HG03521 (cell line): ENCODE results near the gene CARD14.

Experiments
- ATAC-seq: cut with Tn5 transposase; IDR thresholded peaks from one replicate; pipeline ENCODE4 v1.9.1; 2021; ENCODE audit warnings: mild to moderate bottlenecking, moderate library complexity; ENCODE audit not compliant: unreplicated experiment

The CARD14 gene

DNA sequence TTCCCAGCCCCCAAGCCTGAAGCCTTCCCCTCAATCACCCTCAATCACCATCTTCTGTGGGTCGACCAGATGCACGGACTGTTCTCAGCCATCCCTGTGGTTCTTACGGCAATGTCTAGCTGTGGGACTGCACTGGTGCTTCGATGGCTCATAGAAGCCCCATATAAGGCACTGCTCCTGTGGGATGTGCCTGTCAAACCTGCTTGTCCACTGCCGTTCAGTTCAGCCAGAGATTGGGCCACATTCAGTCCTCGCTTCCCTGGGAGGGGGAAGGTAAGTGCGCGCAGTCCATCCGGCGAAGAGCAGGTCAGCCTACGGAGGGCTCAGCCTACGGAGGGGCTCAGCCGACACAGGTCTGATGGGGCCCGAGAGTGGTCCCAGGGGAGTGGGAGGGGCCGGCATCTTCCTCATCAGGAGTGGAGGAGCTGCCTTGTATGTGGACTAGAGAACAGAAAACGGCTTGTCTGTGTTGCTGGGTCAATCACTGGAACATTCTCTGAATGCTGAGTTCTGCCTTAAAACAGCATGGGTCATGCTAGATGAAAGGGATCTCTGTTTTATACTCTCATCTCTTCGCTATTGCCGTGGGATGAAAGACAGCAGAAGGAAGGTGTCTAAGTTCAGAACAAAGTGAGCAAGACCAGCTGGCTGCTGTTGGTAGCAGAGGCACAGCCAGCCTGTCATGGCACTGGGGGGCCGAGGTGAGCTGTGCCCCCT is at the start of gene CARD14:
CARD14 (plus strand) TSS at position 247 of the 717 bp plus-strand sequence. CDS start 11,409 bp downstream, outside the sequence.
- no peak for ATAC-seq

DNA sequence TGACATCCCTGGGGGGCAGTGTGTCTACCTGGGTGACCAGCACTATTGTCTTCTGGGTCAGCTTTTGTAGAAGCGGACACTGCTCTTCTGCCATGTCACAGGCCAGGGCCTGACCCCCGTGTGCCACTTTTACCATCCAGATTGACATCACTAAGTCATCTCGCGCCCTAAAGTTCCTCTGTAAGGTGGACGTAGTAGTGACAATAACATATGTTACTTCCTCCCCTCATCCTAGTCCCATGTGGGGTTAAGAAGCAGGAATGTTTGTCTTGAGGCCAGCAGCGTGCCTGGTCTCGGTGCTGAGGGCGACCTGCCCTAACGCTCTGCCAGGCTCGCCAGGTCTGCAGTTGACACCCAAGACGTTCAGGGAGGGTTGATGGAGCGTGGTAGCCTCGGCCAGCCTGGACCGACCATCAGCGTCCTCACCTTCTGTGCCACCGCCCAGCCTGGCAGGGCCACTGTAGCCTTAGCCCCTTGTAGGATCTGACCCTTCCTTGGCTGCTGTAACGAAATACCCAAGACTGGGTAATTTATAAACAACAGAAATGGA is 47.7 kb upstream of the CARD14 start:
- no peak for ATAC-seq

DNA sequence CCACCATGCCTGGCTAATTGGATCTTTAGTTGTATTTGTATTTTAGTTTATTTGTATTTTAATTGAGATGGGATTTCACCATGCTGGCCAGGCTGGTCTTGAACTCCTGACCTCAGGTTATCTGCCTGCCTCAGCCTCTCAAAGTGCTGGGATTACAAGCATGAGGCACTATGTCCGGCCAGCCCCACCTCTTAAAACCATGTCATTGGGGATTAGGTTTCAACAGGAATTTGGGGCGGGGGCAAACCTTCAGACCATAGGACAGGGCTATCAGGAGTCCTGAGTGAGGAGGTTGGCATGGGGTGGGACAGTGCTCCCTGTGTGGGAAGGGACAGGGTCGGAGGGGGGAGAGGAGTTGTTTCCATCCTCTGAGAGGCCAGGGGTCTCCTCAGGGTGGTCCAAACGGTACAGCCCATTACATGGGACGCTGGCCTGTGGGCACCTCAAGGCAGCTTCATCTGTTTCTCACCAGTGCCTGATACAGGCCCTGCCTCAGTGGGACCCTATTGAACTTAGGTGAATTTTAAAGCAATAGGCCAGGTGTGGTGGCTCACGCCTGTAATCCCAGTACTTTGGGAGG is 46.8 kb upstream of the CARD14 start:
- no peak for ATAC-seq

DNA sequence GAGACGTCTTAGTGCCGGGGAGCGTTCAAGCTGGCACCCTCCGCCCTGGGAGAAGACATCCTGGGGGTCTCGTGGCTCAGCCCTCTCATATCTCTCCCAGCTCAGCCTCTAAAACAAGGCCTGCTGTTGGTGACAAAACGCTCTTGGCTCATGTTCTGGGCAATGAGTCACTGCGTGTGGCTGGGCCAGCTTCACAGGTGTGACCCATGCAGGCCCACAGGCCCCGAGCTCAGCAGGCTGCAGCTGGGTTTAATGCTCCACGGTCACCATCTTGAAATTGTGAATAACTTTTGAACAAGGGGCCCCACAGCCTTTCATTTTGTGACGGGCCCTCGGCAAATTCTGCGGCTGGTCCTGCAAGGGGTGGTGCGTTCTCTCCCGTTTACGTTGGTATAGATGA is 46.0 kb upstream of the CARD14 start:
- no peak for ATAC-seq

DNA sequence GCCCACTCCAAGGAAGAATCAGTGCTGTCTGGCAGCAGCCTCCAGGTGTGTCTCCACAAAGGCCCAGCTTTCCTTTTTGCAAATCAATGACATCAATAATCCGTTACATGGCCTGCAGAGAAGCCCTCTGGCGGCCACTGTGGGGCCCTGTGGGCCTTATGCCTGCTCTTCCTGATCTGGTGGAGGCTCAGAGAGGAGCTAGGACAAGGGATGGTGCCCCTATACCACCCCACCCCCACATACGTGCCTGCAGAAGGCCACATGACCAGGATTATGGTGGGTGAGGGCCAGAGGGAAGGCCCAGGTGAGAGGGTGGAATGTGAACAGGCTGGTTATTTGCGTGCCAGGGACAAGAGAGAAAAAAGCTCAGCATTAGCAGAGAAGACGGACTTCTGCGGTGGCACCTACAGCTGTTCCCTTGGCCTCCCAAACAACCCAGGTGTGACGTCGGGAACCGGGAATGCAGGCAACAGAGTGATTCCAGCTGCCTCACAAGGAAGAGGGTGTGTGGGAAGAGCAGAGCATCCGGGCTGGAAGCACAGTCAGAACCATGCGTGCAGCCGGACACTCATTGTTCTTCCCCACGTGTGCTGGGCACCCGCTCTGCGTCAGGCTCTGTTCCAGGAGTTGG is 45.4 kb upstream of the CARD14 start:
- ATAC-seq, result no peak

DNA sequence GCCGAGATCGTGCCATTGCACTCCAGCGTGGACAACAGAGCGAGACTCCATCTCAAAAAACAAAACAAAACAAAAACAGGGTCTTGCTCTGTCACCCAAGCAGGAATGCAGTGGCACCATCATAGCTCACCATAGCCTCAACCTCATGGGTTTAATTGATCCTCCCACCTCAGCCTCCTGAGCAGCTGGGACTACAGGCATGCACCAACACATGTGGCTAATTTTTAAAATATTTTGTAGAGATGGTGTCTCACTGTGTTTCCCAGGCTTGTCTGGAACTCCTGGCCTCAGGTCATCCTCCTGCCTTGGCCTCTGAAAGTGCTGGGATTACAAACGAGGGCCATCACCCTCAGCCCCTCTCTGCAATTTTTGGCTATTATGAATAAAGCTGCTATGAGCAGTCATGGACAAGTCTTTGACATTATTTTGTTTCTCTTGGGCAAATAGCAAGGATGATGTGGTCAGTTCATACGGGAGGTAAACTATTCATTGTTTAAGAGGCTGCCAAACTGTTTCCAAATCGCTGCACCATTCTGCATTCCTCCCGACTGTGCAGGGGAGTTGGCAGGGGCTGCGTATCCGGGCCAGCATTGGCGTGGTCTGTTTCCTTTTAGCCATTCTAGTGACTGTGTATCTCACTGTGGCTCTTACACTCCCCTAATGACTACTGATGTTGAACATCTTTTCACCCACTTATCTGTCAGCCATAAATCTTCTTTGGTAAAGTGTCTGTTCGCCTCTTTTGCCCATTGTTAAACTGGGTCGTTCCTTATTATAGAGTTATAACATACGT is 44.0 kb upstream of the CARD14 start:
- ATAC-seq, result no peak

DNA sequence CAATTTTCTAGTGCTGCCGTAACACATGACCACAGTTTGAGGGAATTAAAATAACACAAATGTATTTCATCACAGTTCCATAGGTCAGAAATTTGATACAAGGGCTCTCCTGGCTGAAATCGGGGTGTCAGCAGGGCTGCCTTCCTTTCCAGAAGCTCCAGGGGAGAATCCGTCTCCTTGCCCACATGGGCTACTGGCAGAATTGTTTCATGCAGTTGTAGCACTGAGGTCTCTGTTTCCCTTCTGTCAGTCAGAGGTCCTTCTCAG is 43.4 kb upstream of the CARD14 start:
- ATAC-seq, result no peak

DNA sequence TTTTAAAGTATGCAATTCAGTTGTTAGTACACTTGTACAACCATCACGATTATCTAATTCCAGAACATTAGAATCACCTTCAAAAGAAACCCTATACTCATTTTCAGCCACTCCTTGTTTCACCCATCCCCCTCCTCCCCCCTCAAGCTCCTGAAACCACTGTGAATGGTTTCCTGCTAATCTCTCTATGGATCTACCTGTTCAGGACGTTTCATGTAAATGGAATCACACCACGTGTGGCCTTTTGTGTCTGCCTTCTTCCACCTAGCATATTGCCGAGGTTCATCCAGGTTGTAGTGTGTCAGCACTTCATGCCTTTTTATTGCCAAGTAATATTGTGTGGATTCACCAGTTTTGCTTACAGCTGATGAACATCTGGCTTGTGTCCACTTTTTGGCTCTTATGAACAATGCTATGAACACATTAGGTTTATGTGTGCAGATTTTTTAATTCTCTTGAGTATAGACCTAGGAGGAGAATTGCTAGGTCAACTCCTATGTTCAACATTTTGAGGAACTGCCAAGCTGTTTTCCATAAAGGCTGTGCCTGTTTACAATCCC is 40.7 kb upstream of the CARD14 start:
- ATAC-seq, result no peak

DNA sequence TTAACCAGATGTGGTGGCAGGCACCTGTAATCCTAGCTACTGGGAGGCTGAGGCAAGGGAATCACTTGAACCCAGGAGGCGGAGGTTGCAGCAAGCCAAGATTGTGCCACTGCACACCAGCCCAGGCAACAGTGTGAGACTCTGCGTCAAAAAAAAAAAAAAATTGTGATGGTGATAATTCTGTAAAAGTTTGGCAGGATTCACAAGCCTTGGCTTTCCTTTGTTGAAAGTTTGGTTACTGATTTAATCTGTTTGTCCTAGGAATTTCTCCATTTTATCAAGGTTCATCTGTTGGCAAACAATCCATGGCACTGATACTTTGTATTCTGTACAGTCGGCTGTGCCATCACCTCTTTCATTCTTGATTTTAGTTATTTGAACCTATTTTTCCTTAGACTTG is 38.8 kb upstream of the CARD14 start:
- no peak for ATAC-seq

DNA sequence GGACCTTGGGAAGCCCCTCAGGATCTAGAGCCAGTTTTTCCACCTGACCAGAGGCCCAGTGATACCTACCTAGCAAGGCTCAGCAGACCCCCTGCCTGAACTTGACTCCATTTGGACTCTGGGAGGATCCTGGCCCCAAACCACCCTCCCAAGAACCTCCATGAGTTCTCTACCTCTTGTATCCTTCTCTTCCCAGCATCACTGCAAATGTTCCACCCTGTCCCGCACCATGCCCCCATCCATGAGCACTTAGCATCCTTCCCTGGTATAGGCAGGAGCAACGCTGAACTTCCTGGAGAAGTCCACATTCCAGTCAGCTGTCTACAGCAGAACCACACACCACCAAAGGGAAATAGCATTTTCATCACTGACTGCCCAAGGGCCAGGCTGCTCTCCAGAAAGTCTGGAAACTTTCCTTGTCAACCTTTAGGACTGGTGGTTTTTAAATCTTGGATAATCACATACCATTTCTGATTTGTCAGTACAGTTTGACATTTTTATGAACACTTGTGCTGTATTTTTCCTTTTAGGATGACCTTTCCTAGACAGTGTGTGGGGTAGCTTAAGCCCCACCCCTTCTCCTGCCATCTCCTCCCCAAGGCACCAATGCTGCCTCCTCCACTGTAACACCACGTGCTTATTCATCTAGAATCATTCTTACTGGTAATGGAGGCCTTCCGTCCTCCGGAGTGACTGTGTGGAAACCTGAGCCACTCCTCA is 36.8 kb upstream of the CARD14 start:
- ATAC-seq, result no peak

DNA sequence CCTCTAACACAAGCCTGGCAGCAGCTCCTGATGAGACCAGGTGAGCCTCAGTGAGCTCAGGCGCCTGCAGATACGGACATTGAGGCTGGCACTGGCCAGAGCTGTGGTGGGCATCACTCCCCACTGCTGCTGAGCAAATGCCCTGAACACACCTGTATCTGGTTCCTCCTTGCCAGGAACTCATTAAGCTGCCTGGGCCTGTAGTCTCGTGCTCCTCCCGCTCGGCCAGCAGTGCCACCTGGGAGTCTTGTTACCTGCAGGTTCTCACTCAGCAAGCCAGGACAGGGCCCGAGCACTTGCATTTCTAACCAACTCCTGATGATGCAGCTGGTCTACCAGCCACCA is 36.2 kb upstream of the CARD14 start:
- ATAC-seq, result no peak

DNA sequence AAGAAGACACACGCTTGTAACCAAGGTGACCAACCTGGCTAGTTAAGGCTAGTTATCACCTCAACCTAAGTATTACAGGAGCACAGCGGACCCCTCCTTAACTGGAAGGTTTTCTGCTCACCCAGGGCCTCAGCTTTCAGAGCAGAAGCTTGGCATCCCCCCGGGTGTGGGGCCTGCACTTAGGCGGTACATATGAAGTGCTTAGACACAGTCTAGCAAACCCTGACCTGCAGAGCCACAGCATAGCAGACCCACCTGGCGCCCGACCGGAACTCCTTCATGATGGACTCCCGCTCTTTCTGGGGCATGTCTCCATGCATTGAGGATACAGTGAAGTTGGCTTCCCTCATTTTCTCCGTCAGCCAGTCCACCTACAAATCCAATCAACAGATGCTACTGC is 32.7 kb upstream of the CARD14 start:
- no peak for ATAC-seq

DNA sequence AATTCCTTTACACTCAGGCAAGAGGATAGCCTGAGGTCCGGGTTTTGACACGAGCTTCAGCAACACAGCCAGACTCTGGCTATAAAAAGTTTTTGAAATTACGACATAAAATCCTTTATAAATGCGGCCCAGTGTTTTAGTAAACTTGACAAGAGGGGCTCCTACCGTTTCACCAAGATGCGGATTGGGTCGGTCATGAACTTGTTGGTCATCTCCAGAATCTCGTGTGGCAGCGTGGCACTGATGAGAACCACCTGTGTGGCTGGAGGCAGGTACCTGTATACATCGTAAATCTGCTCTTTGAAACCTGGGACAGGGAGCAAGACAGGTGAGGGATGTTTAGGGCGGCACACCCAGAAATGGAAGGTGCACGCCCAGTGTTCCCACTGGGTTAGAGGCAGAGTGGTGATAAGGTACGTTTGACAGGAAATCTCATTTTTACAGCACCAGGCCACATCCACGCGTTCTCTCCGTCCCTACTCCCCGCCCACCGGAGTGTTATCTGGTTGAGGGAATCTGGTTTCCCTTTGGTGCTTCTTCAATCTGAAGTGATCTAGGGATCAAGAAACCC is 30.9 kb upstream of the CARD14 start:
- ATAC-seq, result no peak

DNA sequence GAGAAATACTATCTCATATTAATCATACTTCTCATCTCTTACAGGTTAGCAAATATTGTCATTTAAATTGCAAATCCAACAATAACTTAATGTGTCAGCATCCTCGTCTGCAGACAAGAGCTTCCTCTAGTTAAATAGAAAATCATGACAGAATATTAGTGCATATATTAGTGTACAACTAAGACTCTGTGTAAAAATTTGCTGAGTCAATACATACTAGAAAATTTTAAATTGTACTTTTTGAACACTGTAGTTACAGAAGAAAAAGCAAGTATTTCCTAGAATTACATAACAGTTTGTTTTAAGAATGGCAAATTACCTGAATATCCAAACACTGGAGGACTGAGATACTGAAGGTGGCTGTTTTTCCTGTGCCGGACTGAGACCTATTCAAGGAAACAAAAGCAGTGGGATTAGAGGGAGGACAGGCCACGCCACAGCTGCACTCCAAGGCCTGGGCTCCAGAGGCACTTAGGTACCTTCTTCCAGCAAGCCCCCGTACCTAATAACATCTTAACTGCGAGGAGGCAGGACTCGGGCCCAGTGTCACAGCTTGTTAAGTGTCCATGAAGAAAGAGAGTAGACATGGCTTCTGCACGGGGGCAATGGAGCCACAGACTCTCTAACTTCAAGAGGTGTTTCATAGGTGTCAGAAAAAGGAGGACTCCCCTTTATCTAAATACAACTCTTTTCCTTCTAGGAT is 28.2 kb upstream of the CARD14 start:
- ATAC-seq, result no peak

DNA sequence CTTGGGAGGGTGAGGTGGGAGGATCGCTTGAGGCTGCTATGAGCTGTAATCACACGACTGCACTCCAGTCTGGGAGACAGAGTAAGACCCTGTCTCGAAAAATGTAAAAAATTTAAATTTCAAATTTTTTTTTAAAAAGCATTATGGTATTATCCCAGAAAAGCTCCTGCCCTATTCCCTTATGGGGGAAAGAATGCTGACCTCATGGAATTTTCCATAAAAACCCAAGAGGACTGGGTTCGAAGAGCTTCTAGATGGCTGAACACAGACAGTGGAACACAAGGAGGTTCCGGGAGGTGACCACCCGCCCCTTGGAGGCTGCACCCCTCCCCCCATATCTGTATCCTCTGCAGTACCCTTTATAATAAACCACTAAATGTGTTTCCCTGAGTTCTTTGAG is 26.9 kb upstream of the CARD14 start:
- ATAC-seq, result no peak

DNA sequence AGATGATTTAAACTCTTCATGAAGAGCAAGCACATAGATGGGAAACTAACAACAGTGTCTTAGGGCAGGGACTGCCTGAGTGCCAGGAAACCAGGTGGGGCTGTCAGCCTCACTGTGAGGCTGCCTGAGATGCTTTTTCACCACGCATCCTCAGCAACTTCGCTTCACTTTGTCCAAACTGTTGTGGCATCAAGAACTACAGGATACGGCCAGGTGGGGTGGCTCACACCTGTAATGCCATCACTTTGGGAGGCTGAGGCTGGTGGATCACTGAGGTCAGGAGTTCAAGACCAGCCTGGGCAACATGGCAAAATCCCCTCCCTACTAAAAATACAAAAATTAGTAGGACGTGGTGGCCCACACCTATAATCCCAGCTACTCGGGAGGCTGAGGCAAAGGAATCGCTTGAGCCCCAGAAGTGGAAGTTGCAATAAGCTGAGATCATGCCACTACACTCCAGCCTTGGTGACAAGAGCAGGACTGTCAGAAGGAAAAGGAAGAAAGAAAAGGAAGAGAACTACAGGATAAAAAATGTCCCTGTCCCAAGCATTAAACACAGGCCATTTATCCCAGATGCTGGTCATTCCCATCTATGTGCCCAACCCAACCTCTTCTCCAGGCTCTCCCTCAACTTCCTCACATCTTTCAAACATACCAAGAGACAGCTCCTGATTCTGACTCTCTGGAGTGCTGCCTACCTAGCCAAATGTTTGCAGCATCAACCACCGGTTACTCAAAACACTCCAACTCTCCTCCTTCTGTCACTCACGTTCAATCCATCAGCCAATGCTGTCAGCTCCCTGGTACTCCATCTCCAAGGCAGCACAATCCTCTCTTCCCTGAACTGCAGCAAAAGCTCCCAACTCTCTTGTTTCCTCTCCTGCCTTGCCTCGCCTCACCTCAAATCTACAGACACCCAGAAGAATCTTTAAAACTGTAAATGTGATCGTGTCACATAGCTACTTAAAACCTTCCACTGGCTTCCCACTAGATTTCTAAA is 24.5 kb upstream of the CARD14 start:
- ATAC-seq, result no peak

DNA sequence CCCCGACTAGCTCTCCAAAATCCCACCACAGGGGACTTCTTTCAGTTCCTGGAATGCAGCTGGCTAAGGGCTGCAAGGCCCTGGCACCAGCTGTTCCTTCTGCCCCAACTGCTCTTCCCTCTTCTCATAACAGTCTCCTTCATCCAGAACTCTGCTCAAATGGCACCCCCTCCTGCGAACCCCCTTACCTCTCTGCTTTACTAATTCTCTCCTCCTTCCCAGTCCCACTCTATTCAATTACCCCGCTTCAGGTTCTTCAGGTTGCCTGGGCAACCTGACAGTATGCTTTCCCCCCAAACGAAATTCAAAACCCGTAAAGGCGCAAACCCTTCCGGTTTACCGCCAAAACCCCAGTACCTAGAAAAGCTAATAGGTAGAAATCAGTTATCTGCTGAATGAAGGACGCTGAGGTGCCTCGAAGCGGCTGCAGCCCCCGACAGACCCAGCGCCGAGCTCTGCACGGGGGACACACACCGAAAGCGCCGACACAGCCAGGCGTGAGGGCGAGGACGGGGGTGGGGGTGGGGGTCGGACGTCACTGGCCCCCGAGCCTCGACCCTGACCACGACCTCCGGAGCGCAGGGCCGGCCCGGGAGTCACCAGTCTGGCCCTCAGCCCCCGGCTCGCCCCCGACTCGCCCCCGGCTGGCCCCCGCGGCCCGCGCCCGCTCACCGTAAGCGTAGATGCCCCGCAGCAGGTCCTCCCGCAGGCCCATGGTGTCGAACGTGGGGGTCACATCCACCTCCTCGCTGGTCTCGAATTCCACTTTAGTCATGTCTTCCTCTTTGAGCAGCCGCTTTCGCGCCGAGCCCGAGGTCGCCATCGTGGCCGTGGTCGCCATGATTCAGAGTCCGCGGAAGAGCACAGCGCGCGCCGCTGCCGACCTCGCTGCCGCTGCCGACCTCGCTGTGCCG is 23.5 kb upstream of the CARD14 start:
- ATAC-seq, result peak; percentile 27
